Activated naive CD4-positive, alpha-beta T cell treated with anti-CD3 and anti-CD28 coated beads, Interleukin-2, amount 50 U/mL, for 16 hours (primary cell): ENCODE results near the gene RHOH.

Experiments
- DNase-seq: peaks from one replicate; pipeline ENCODE4 v3.0.0-alpha.2; 2020

The RHOH gene

GRCh38 chr4:40238700-40239548, 42.1 kb downstream of the RHOH start:
- peak; percentile 72 for DNase-seq

GRCh38 chr4:40240040-40240653, 43.3 kb downstream of the RHOH start:
- DNase-seq = no peak

DNA sequence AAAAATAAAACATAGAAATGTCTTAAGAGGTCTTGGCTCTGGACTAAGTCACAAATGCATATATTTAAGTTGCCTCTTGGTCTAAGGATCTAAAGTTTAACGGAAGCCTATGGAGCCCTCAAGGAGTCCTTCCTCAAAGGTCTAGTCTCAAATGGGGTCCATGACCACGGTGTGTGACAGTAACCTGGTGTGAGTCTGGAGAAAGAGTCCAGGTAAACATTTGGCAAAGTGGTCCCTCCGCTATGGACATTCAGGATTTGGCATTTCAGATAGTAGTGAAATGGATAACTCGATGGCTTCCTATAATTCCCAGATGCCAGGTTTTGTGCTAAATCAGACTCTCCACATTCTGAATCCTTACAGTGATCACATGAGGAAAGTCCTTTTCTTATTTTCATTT, 44.2 kb downstream of the RHOH start:
- DNase-seq = no peak

- no peak for DNase-seq
Measured at GRCh38 chr4:40241941-40242340, 45.1 kb downstream of the RHOH start.

GRCh38 chr4:40243386-40243948, 46.6 kb downstream of the RHOH start:
- DNase-seq = no peak

DNA sequence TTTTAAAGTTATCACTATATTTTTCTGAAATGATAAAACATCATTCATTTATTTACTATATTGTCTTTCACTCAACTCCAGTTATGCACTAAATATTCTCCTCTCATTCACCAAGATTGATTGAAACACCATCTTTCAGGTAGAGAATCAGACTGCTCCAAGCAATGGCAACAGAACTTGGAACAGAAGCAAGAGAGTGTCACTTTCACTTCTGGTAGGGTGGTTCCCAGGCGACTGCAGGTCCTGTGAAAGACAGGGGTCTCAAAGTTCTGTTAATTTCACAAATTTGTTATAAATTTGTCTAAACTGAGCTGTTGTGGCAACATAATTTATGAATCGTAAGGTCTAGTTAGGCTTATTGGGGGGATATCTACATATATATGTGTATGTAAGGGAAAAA, 47.8 kb downstream of the RHOH start:
- no peak for DNase-seq

- no peak for DNase-seq
Measured at GRCh38 chr4:40245550-40245949, 48.7 kb downstream of the RHOH start.

- no peak for DNase-seq
Measured at GRCh38 chr4:40246011-40246900, 49.4 kb downstream of the RHOH start.

GRCh38 chr4:40246938-40247337, 50.1 kb downstream of the RHOH start:
- DNase-seq = no peak

DNA sequence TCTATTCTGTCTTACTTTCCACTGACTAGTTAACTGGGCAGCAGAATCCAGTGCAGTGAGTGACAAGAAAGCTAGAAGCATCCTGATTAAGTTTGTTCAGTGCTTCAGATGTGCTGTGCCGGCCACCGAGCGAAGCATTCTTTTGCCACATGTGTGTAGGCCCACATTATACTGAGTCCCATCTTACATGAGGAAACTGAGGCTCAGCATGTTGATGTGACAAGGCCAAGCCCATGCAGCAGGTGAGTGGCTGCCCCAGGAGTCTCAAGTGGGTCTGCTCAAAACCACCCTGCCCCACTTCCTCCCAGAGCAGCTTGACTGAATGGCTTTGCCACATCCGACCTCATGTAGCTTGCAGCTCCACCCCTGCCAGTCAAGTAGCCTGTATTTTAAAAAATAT, 50.5 kb downstream of the RHOH start:
- no peak for DNase-seq

- no peak for DNase-seq
Measured at GRCh38 chr4:40251366-40251765, 54.5 kb downstream of the RHOH start.

GRCh38 chr4:40253906-40254305, 57.1 kb downstream of the RHOH start:
- DNase-seq = no peak

- no peak for DNase-seq
Measured at GRCh38 chr4:40254608-40255392, 58.0 kb downstream of the RHOH start.

- DNase-seq = no peak
Measured at GRCh38 chr4:40255393-40256281, 58.8 kb downstream of the RHOH start.

DNA sequence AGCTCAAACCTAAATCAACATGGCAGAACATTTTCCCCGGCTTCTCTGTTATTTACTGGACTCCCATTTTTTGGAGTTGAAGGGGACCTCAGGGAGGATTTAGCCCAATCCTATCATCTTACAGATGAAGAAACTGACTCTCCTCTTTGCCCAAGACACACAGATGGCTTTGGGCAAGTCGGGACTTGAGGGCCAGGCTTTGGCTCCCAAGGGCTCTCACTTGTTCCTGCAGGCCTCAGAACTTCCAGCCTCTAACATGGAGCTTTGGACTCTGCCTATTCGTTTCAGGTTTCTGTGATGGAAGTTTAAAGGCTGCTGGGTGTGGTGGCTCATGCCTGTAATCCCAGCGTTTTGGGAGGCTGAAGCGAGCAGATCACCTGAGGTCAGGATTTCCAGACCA, 59.5 kb downstream of the RHOH start:
- DNase-seq = no peak

DNA sequence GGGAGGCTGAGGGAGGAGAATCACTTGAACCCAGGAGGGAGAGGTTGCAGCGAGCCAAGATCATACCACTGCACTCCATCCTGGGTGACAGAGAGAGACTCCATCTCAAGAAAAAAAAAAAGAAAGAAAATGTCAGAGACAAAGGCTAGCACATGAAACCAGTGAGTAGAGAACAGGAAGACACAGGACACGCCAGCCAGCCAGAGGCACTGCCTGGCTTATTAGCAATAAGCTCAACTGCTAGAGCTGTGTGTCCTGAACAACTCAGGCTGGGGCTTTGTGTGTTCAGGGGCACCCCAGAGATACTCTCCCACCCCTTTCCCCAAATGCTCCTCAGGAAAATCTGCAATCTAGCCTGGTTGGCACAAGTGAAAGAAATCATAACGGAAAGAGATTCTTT, 60.0 kb downstream of the RHOH start:
- DNase-seq = no peak

DNA sequence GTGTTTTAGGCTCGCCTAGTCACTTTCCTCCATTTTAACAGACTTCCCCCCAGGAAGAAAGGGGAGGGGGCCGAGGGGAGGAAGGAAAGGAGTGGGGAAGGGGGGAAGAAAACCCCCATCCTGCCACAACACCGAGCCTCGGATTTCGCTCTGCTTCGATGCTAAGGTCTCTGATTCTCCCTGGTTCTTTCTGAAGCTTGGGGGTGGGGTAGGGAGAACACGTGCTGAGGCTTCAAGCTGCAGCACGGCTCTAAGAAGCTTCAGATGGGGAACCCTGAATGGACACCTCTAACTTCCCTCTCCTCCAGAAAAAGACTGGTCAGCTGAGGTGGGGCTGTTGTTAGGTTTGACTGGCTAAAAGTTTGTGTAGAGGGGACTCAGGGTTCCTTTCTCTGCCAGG, 61.8 kb downstream of the RHOH start:
- no peak for DNase-seq

GRCh38 chr4:40261231-40262076, 64.6 kb downstream of the RHOH start:
- no peak for DNase-seq

DNA sequence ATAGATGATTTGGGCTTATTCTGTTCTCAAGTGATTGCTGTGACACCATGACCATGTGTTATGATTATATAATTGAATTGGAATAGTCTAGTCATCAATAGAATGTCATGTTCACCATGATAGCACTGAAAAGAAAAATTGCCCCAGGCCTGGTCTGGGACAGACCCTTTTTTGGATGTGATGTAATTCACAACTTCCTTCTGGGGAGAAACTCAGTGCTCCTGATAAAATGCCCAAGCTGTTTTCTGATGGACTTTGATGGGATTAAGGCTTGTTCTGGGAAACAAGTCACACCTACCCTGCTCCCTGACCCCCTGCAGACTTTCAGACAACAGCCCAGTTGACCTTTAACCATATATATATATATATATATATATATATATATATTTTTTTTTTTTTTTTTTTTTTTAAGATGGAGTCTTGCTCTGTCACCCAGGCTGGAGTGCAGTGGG, 65.3 kb downstream of the RHOH start:
- DNase-seq = no peak

GRCh38 chr4:40262861-40263260, 66.0 kb downstream of the RHOH start:
- DNase-seq = no peak
